Endothelial cell (in vitro differentiated cells): ENCODE results near the gene TBC1D3G. TPM values are rescaled to one million over a fixed set of nuclear protein-coding genes. Genes with fewer than 3 reads are reported as not detected.
"Not testable (repeated sequence)": the region's sequence is repeated elsewhere in the genome, so short reads cannot be mapped to it uniquely, and the experiment has no call there.

Experiments used
- DNase-seq: peaks from one replicate; pipeline ENCODE4 v3.0.0; 2021; ENCODE audit warnings: low spot score
- H3K27ac Mint-ChIP-seq: one replicate; pipeline ENCODE4 v1.8.0; 2021; ENCODE audit warnings: mixed read lengths, inconsistent platforms; ENCODE audit not compliant: unreplicated experiment
- H3K27me3 Mint-ChIP-seq: one replicate; pipeline ENCODE4 v1.8.0; 2021; ENCODE audit warnings: mild to moderate bottlenecking, moderate library complexity, mixed read lengths, inconsistent platforms; ENCODE audit not compliant: unreplicated experiment
- H3K36me3 Mint-ChIP-seq: one replicate; pipeline ENCODE4 v1.8.0; 2021; ENCODE audit warnings: mild to moderate bottlenecking, low read depth, mixed read lengths, inconsistent platforms; ENCODE audit not compliant: unreplicated experiment
- H3K4me1 Mint-ChIP-seq: one replicate; pipeline ENCODE4 v1.8.0; 2021; ENCODE audit warnings: mild to moderate bottlenecking, mixed read lengths, inconsistent platforms; ENCODE audit not compliant: unreplicated experiment
- H3K4me3 Mint-ChIP-seq: one replicate; pipeline ENCODE4 v1.8.0; 2021; ENCODE audit warnings: mild to moderate bottlenecking, mixed read lengths, inconsistent platforms; ENCODE audit not compliant: unreplicated experiment
- H3K9me3 Mint-ChIP-seq: one replicate; pipeline ENCODE4 v1.8.0; 2021; ENCODE audit warnings: mixed read lengths, inconsistent platforms; ENCODE audit not compliant: unreplicated experiment
- long read RNA-seq: library from polyadenylated mRNA; unstranded; transcript quantifications from one replicate; pipeline ENCODE4 v2.0.0, GENCODE V29; 2020; ENCODE audit not compliant: unreplicated experiment
- total RNA-seq: library from RNA; stranded (reverse); fragmentation: NEBNext Ultra II Directional; extraction: Animal tissue kit (Norgen Biotek cat#: 25700); gene quantifications from one replicate; pipeline ENCODE4 v1.2.1, GENCODE V29; 2021; ENCODE audit not compliant: unreplicated experiment

Gene TBC1D3G
- not detected for total RNA-seq
- long read RNA-seq = 0 reads

GRCh38 chr17:36323584-36323983 lies at the start of gene TBC1D3G:
Gene TBC1D3G, plus strand, starts transcription at chr17:36323884. Its CDS starts 1,528 bp downstream, at chr17:36325412.
- H3K4me3 Mint-ChIP-seq, H3K9me3 Mint-ChIP-seq, H3K27ac Mint-ChIP-seq, DNase-seq, H3K27me3 Mint-ChIP-seq, H3K36me3 Mint-ChIP-seq, H3K4me1 Mint-ChIP-seq: not testable (repeated sequence)

- not testable (repeated sequence) for H3K27ac Mint-ChIP-seq, H3K9me3 Mint-ChIP-seq
Observed at GRCh38 chr17:36283256-36283655, 40.4 kb upstream of the TBC1D3G start.

GRCh38 chr17:36284219-36284618 lies 39.5 kb upstream of the TBC1D3G start:
- not testable (repeated sequence) for H3K36me3 Mint-ChIP-seq, H3K27me3 Mint-ChIP-seq, H3K4me1 Mint-ChIP-seq, H3K27ac Mint-ChIP-seq, H3K9me3 Mint-ChIP-seq, H3K4me3 Mint-ChIP-seq, DNase-seq

More at GRCh38 chr17:36283256-36283655, 40.4 kb upstream of the TBC1D3G start:
- not testable (repeated sequence) for H3K4me3 Mint-ChIP-seq, H3K27me3 Mint-ChIP-seq, H3K4me1 Mint-ChIP-seq, DNase-seq, H3K36me3 Mint-ChIP-seq

- not testable (repeated sequence) for H3K27me3 Mint-ChIP-seq, H3K9me3 Mint-ChIP-seq, DNase-seq, H3K4me1 Mint-ChIP-seq, H3K27ac Mint-ChIP-seq, H3K4me3 Mint-ChIP-seq, H3K36me3 Mint-ChIP-seq
Observed at GRCh38 chr17:36289965-36290612, 33.6 kb upstream of the TBC1D3G start.

GRCh38 chr17:36295161-36295560 lies 28.5 kb upstream of the TBC1D3G start:
- DNase-seq, H3K27ac Mint-ChIP-seq, H3K9me3 Mint-ChIP-seq, H3K4me3 Mint-ChIP-seq, H3K36me3 Mint-ChIP-seq, H3K27me3 Mint-ChIP-seq, H3K4me1 Mint-ChIP-seq: not testable (repeated sequence)

- H3K36me3 Mint-ChIP-seq, H3K9me3 Mint-ChIP-seq, H3K27me3 Mint-ChIP-seq, H3K4me3 Mint-ChIP-seq, H3K27ac Mint-ChIP-seq, H3K4me1 Mint-ChIP-seq, DNase-seq: not testable (repeated sequence)
Observed at GRCh38 chr17:36315736-36316135, 7.9 kb upstream of the TBC1D3G start.

- H3K27me3 Mint-ChIP-seq, H3K4me3 Mint-ChIP-seq, H3K4me1 Mint-ChIP-seq, H3K36me3 Mint-ChIP-seq, H3K27ac Mint-ChIP-seq, DNase-seq, H3K9me3 Mint-ChIP-seq: not testable (repeated sequence)
Observed at GRCh38 chr17:36362496-36362895, 38.8 kb downstream of the TBC1D3G start.

- not testable (repeated sequence) for H3K27me3 Mint-ChIP-seq, H3K36me3 Mint-ChIP-seq, H3K9me3 Mint-ChIP-seq, H3K27ac Mint-ChIP-seq, DNase-seq, H3K4me1 Mint-ChIP-seq, H3K4me3 Mint-ChIP-seq
Observed at GRCh38 chr17:36375938-36376337, 52.3 kb downstream of the TBC1D3G start.

Other genes starting within 250 kb of the TBC1D3G start
- gene CCL3, start 233.7 kb upstream of the TBC1D3G start, total RNA-seq = not detected
- not detected for gene CCL4, start 220.1 kb upstream of the TBC1D3G start, total RNA-seq
- 8.9 TPM for gene TBC1D3B, start 147.2 kb upstream of the TBC1D3G start, total RNA-seq
- 4.0 TPM for gene CCL3L1, start 127.1 kb upstream of the TBC1D3G start, total RNA-seq
- not detected for gene CCL4L2, start 112.8 kb upstream of the TBC1D3G start, total RNA-seq
- gene TBC1D3I, start 59.3 kb upstream of the TBC1D3G start, total RNA-seq = 0.23 TPM
- not detected for gene TBC1D3H, start 64.6 kb downstream of the TBC1D3G start, total RNA-seq
- gene ZNHIT3, start 162.8 kb downstream of the TBC1D3G start, total RNA-seq = 46.9 TPM
- gene MYO19, start 211.0 kb downstream of the TBC1D3G start, total RNA-seq = 60.3 TPM
- gene PIGW, start 211.1 kb downstream of the TBC1D3G start, total RNA-seq = 5.4 TPM
- 84.4 TPM for gene GGNBP2, start 221.0 kb downstream of the TBC1D3G start, total RNA-seq